GM03348 (cell line): ENCODE measurements around the gene PHLDB2.

Experiments used
- DNase-seq: peaks from one replicate; pipeline ENCODE4 v3.0.0; 2012; ENCODE audit warnings: low spot score

Gene PHLDB2

DNA sequence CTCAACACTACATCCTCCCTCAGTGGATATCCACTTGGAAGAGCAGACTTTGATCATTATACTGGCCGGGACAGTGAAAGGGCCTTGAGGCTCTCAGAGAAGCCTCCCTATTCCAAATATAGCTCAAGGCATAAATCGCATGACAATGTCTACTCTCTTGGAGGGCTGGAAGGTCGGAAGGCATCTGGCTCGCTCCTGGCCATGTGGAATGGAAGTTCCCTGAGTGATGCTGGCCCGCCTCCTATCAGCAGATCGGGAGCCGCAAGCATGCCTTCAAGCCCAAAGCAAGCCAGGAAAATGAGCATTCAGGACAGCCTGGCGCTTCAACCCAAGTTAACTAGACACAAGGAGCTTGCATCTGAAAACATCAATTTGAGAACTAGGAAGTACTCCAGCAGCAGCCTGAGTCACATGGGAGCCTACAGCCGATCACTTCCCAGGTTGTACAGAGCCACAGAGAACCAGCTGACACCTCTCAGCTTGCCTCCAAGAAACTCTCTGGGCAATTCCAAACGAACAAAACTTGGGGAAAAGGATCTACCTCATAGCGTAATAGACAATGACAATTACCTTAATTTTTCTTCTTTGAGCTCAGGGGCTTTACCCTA is 25.4 kb downstream of the PHLDB2 start:
- no peak for DNase-seq

GRCh38 chr3:111885578-111885977 is 26.5 kb downstream of the PHLDB2 start:
- no peak for DNase-seq

DNA sequence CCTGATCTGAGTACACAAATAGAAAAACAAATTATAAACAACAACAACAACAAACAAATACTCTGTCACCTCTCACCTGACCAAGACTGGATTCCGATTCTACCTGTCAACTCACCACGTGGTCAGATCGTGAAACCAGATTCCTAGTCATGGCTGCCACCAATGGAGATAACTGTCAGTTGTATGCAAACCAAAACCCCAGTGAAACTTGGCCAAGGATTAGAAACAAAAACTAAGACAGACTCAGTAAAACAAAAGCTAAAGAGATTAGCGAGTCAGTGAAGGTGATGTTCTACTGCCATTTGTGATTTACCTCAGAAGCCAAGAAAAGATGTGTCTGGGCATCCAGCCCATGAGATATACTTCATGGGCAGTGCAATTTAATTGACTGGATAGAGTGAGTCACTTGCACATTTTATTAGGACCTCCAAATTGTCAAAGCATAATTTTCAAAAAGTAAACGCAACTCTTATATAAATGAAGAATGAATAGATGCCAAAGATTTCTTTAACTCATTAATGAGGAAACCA is 31.1 kb downstream of the PHLDB2 start:
- no peak for DNase-seq

- no peak for DNase-seq
Measured at GRCh38 chr3:111892070-111892469, 33.0 kb downstream of the PHLDB2 start.

DNA sequence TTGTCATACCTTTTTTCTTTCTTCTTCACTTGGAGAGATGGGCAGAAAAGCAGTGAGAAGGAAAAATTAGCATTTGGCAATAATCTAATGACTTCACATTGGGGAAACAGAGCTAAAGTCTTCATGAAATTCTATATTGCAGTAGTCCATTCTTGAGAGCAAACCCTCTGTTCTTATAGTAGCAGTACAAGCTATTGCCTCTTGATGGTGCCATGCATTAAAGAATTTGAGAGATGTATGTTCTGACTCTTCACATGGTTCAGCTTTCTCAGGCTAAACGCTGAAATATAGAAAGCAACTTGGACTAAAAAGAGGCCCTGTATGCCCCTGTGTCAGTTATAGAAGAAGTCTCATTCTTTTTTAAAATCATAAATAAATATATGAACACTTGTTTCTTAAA is 36.0 kb downstream of the PHLDB2 start:
- peak; percentile 27 for DNase-seq

DNA sequence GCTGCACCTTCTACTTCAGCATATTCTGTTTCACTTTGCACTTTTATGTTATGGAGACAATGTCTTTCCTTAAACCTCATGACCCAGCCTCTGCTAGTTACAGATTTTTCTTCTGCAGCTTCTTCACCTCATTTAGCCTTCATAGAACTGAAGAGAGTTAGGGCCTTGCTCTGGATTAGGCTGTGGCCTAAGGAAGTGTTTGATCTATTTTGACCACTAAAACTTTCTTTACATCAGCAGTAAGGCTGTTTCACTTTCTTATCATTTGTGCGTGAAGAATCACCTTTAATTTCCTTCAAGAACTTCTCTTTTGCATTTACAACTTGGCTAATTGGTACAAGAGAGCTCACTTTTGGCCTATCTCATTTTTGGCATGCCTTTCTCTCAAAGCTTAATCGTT is 40.9 kb downstream of the PHLDB2 start:
- DNase-seq = no peak

GRCh38 chr3:111901637-111902036 is 42.6 kb downstream of the PHLDB2 start:
- no peak for DNase-seq

- no peak for DNase-seq
Measured at GRCh38 chr3:111902534-111902933, 43.5 kb downstream of the PHLDB2 start.

- peak; percentile 64 for DNase-seq
Measured at GRCh38 chr3:111903067-111903511, 44.0 kb downstream of the PHLDB2 start.

- DNase-seq = peak; percentile 78
Measured at GRCh38 chr3:111904376-111905241, 45.5 kb downstream of the PHLDB2 start.

GRCh38 chr3:111906656-111907055 is 47.6 kb downstream of the PHLDB2 start:
- peak; percentile 24 for DNase-seq

DNA sequence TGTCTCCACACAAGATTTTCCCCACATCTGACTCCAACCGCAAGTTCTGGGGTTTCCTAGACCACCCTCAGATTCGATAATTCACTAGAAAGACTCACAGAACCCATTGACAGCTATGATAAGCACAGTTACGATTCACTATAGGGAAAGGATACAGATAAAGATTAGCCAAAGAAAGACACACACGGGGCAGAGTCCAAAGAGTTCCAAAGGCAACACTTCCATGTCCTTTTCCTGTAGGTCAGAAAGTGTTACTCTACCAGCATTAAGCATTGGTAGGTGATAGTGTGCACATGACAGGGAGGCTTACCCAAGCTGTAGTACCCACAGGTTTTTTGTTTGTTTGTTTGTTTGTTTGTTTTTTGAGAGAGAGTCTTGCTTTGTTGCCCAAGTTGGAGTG is 48.1 kb downstream of the PHLDB2 start:
- DNase-seq = no peak

GRCh38 chr3:111910806-111911205 is 51.7 kb downstream of the PHLDB2 start:
- DNase-seq = peak; percentile 71

- DNase-seq = no peak
Measured at GRCh38 chr3:111911446-111911845, 52.4 kb downstream of the PHLDB2 start.

- DNase-seq = no peak
Measured at GRCh38 chr3:111913163-111913763, 54.2 kb downstream of the PHLDB2 start.

DNA sequence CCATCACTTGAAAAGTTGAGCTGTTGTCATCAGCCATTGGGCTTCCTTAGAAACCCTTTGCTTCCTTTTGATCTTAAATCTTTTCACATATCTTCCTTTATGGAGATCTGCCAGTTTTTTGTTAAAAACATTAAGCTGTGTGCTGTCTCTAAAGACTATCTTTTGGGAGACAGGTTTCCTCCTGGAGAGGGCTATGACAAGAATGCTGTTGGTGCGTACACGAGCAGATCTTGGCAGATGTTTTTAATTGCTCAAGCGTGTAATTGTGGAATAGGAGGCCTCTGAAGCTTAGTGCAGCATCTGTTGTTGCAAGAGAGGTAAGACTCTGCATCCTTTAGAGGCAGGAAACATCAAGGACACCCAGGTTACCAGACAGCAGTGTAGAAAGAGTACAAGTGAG is 56.8 kb downstream of the PHLDB2 start:
- no peak for DNase-seq

DNA sequence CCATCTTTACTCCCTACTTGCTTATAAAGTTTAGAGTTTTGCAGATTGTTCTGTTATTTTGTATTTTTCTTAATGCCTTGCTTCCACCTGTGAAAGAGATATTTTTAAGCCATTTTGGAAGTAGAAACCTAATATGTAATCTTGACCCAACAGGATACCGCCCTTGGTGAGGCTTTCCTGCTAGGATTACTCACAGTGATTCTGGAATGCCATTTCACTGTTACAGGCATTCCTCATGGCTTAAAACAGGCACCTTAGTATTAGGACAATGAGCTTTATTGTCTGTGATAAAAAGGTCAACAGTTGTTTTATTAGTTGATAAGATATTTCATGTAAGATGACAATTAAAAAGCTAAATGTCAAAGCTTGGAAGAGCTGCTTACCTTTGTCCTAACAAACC is 58.2 kb downstream of the PHLDB2 start:
- DNase-seq = peak; percentile 36

GRCh38 chr3:111919370-111920065 is 60.5 kb downstream of the PHLDB2 start:
- no peak for DNase-seq

DNA sequence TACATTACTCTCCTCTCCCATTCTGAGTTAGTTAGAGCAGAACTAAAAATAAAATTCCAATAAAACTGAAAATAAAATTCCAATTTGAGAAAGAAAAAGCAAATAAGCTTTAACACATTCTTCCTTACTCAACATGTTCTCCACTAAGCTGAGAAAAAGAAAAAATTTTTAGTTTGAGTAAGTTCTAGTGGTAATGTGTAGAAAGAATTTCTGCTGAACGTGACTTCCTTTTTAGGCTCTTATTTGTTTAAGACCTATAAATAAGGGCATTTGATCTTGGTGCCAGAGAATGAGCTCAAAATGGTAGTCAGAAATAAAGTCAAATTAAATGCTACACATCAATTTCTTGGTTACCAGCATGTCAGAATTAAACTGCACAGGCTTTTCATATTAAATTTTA is 62.1 kb downstream of the PHLDB2 start:
- DNase-seq = no peak

- DNase-seq = no peak
Measured at GRCh38 chr3:111923095-111923771, 64.2 kb downstream of the PHLDB2 start.

GRCh38 chr3:111923806-111924205 is 64.7 kb downstream of the PHLDB2 start:
- DNase-seq = no peak

DNA sequence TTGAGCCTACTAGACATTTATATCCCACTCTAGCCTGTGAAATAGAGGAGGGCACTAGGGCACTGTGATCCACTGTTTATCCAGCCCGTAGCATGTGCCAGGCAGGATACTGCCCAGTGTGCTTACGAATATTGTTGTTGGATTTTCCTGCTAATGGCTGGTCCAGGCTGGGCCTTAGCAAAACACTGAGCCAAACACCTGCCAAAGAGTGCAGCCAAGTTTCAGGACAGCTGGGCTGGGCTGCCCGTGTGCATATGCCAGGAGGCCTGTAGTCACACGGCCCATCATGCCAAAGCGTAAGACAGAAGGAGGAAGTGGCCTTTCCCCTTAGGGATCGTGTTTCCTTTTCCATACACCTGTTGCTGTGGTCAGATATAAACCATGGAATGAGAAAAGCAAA is 65.2 kb downstream of the PHLDB2 start:
- no peak for DNase-seq
